ENCODE data around the gene PIGM. TPM values are rescaled to one million over a fixed set of nuclear protein-coding genes. Genes with fewer than 3 reads are reported as not detected.

Gene PIGM
- polyA plus RNA-seq, 2 of the 4 experiments (the other 2 are of a cell fraction): 5.0 to 7.2 TPM

DNA sequence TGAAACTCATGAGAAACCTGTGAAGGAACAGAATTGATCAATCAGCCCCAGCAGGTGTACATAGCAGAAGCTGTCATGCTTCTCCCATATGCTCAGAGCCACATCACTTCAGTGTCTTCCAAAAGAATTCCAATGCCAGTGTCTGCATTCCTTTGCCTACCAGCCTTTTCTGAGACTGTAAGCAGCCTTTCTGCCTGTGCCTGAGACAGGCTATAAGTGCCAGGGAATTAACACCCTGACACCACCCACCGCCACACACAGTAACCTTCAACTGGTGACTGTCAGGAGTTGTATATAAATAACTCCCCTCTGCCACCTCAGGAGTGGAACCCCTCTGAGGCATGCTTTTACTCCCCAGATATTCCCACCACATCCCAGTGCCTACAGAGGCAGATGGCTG lies 39.6 kb downstream of the PIGM start:
- CTCF ChIA-PET: interaction anchor here (3.6 kb wide), 1 partner anchor 12 kb away, joined by 18 read pairs; no protein-coding TSS in a partner anchor
- no peak overlapping the region for H3K4me3 ChIP-seq
- ATAC-seq (peak in 1 of 2 experiments; percentile 44; a peak in 2 of 6 replicates), FAIRE-seq (no peak), DNase-seq (ENCODE audit: low read depth in 1 of 2, low spot score in 1 of 2) (no peak)
- POLR2A ChIA-PET: no interaction called here
- H3K4me1 ChIP-seq: peaks cover 10% of the 10 kb centered on the region; the same call in 2 of the 3 replicates
- H3K4me2 ChIP-seq: no peak overlapping the region
- 82% methylated on average over 1 of the region's 1 CpG for WGBS (ENCODE audit: missing lambda C conversion rate)
- TF ChIP-seq ZNF302 (CRISPR knock-in tag; IDR thresholded peaks at IDR 0.05) (no peak), MAZ (IDR thresholded peaks at IDR 0.05; ENCODE audit: borderline replicate concordance, low read depth, low read length) (no peak), ESRRA (IDR thresholded peaks at IDR 0.05; ENCODE audit: borderline replicate concordance, low read length) (no peak), NR3C1 (IDR thresholded peaks at IDR 0.05) (no peak), FOSL2 (IDR thresholded peaks at IDR 0.05) (no peak), FOSL2 (CRISPR knock-in tag; IDR thresholded peaks at IDR 0.05) (no peak), SREBF2 (IDR thresholded peaks at IDR 0.05) (no peak), RARB (CRISPR knock-in tag; IDR thresholded peaks at IDR 0.05) (no peak), JUN (IDR thresholded peaks at IDR 0.05) (no peak), KDM1A (IDR thresholded peaks at IDR 0.05; ENCODE audit: low read depth) (no peak), RFX5 (IDR thresholded peaks at IDR 0.05) (no peak), POLR2A (IDR thresholded peaks at IDR 0.05; ENCODE audit: low read length) (no peak)
- TF ChIP-seq, protein P1, sequence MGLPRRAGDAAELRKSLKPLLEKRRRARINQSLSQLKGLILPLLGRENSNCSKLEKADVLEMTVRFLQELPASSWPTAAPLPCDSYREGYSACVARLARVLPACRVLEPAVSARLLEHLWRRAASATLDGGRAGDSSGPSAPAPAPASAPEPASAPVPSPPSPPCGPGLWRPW (IDR thresholded peaks at IDR 0.05): no peak
- no peak overlapping the region for H3K27ac ChIP-seq
- H3K9me3 ChIP-seq: no peaks in the 10 kb centered on the region

GRCh38 chr1:159991513-159991912 lies 40.3 kb downstream of the PIGM start:
- POLR2A ChIA-PET: no interaction called here
- no peak for FAIRE-seq
- 0 out of 3 replicates have a peak overlapping the region, but pooled peaks have one; percentile 11 for H3K4me2 ChIP-seq
- DNase-seq (ENCODE audit: low read depth in 1 of 2, low spot score in 1 of 2): peak in 1 of 2 experiments; percentile 11
- no peak overlapping the region for H3K4me3 ChIP-seq
- ATAC-seq: peak in 1 of 2 experiments; percentile 55; a peak in 3 of 6 replicates
- CTCF ChIA-PET: interaction anchor here (2.3 to 3.6 kb wide), 2 partner anchors 13 to 16 kb away, joined by 10 to 18 read pairs; no protein-coding TSS in a partner anchor
- peaks cover 6% of the 10 kb centered on the region; the same call in 2 of the 3 replicates for H3K4me1 ChIP-seq
- H3K9me3 ChIP-seq: no peaks in the 10 kb centered on the region
- no peak for TF ChIP-seq NPAS2 (CRISPR knock-in tag; IDR thresholded peaks at IDR 0.05; ENCODE audit: borderline replicate concordance)
- TF ChIP-seq CTCF (IDR thresholded peaks at IDR 0.05): no peak
- no peak for TF ChIP-seq NFE2L2 (conservative IDR thresholded peaks at IDR 0.05; ENCODE audit: low read length)
- TF ChIP-seq CHD2 (IDR thresholded peaks at IDR 0.05; ENCODE audit: low read length, partially characterized antibody): no peak
- TF ChIP-seq, protein P2, sequence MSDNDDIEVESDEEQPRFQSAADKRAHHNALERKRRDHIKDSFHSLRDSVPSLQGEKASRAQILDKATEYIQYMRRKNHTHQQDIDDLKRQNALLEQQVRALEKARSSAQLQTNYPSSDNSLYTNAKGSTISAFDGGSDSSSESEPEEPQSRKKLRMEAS (IDR thresholded peaks at IDR 0.05): no peak
- no peak for TF ChIP-seq HMGXB4 (CRISPR knock-in tag; IDR thresholded peaks at IDR 0.05; ENCODE audit: borderline replicate concordance)
- TF ChIP-seq JUNB (IDR thresholded peaks at IDR 0.05): no peak
- TF ChIP-seq, protein P3, sequence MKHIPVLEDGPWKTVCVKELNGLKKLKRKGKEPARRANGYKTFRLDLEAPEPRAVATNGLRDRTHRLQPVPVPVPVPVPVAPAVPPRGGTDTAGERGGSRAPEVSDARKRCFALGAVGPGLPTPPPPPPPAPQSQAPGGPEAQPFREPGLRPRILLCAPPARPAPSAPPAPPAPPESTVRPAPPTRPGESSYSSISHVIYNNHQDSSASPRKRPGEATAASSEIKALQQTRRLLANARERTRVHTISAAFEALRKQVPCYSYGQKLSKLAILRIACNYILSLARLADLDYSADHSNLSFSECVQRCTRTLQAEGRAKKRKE (CRISPR knock-in tag; IDR thresholded peaks at IDR 0.05; ENCODE audit: low read depth): no peak
- TF ChIP-seq, protein P4, sequence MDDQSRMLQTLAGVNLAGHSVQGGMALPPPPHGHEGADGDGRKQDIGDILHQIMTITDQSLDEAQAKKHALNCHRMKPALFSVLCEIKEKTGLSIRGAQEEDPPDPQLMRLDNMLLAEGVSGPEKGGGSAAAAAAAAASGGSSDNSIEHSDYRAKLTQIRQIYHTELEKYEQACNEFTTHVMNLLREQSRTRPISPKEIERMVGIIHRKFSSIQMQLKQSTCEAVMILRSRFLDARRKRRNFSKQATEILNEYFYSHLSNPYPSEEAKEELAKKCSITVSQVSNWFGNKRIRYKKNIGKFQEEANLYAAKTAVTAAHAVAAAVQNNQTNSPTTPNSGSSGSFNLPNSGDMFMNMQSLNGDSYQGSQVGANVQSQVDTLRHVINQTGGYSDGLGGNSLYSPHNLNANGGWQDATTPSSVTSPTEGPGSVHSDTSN (IDR thresholded peaks at IDR 0.05): no peak
- TF ChIP-seq, protein P5, sequence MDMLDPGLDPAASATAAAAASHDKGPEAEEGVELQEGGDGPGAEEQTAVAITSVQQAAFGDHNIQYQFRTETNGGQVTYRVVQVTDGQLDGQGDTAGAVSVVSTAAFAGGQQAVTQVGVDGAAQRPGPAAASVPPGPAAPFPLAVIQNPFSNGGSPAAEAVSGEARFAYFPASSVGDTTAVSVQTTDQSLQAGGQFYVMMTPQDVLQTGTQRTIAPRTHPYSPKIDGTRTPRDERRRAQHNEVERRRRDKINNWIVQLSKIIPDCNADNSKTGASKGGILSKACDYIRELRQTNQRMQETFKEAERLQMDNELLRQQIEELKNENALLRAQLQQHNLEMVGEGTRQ (IDR thresholded peaks at IDR 0.05): no peak
- no peak for TF ChIP-seq MYC (IDR thresholded peaks at IDR 0.05; ENCODE audit: borderline replicate concordance, low read length)
- TF ChIP-seq, protein P1 (IDR thresholded peaks at IDR 0.05): no peak
- no peak for TF ChIP-seq FOSL2 (IDR thresholded peaks at IDR 0.05)
- TF ChIP-seq FOSL2 (CRISPR knock-in tag; IDR thresholded peaks at IDR 0.05): no peak
- TF ChIP-seq EHMT2 (IDR thresholded peaks at IDR 0.05; ENCODE audit: low read depth): no peak
- TF ChIP-seq CBX2 (IDR thresholded peaks at IDR 0.05; ENCODE audit: borderline replicate concordance, low read depth): no peak
- no peak for TF ChIP-seq TP53 (CRISPR knock-in tag; IDR thresholded peaks at IDR 0.05)
- no peak for TF ChIP-seq FOXS1 (CRISPR knock-in tag; IDR thresholded peaks at IDR 0.05)
- TF ChIP-seq PHF8 (IDR thresholded peaks at IDR 0.05; ENCODE audit: borderline replicate concordance, low read depth): no peak
- TF ChIP-seq SREBF2 (IDR thresholded peaks at IDR 0.05): no peak
- TF ChIP-seq HDAC2 (IDR thresholded peaks at IDR 0.05): no peak
- no peak overlapping the region for H3K27ac ChIP-seq
- 61% methylated on average over 4 of the region's 4 CpGs for WGBS (ENCODE audit: missing lambda C conversion rate)

All from A549 (cell line).